ENCODE data around the gene SYCN.

DNA sequence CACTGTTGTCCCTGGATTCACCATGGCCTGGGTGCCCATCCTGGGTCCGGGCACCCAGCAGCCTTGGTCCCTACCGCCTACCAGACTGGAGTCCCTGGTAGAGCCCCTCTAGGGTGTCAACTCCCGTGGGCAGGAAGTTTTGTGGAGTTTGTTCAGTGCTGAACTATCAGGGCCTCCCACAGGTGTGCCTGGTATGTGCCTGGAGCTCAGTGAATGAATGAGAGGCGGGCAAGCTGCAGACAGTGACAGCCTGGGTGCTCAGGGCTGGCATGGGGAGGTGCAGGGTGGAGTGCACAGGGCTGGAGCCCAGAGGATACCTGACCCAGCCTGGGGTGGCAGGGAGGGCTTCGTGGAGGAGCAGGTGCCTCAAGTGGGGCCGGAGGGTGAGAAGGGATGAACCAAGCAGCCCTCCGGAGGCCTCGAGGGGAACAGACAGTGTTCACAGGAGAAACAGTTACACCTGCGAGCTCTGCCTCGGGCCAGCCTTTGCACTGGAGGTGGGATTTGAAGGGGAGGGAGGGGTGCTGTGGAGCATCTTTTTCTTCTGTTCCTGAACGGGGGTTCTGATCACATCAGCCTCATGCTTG is 48.9 kb downstream of the SYCN start:
- TF ChIP-seq ZNF274 (IDR thresholded peaks at IDR 0.05; ENCODE audit: low read depth, low read length) = no peak
- TF ChIP-seq YY1 (IDR thresholded peaks at IDR 0.05; ENCODE audit: insufficient read depth, insufficient read length) = no peak
- TF ChIP-seq SUZ12 (IDR thresholded peaks at IDR 0.05; ENCODE audit: extremely low read depth, insufficient read depth, insufficient read length) = no peak
